Stimulated activated naive B cell treated with anti-CD40 and anti-IgM and Interleukin-4, amounts not matched to agents 10 μg/mL and 1 μg/mL and 100 μg/mL, for 72 hours (primary cell): ENCODE data around the gene ANAPC13.

Source experiments
- ATAC-seq, 2 donors: fragments of 150-1000 bp; cut with Tn5 transposase; replicated peaks; 2 replicates each; pipeline ENCODE4 v1.10.0; 2021; ENCODE audit warnings: moderate library complexity in 1 of 2
- DNase-seq: peaks from one replicate; pipeline ENCODE4 v3.0.0; 2021
- H3K27ac Mint-ChIP-seq: one replicate; pipeline ENCODE4 v1.8.0; 2022; ENCODE audit warnings: mild to moderate bottlenecking, mixed read lengths
- H3K27me3 Mint-ChIP-seq, 2 donors: one replicate each; pipeline ENCODE4 v1.8.0; 2022; ENCODE audit warnings: mixed read lengths in 2 of 2
- H3K36me3 Mint-ChIP-seq, 2 donors: one replicate each; pipeline ENCODE4 v1.8.0; 2022; ENCODE audit warnings: mixed read lengths in 2 of 2, mild to moderate bottlenecking in 1 of 2
- H3K4me1 Mint-ChIP-seq, 2 donors: one replicate each; pipeline ENCODE4 v1.8.0; 2022; ENCODE audit warnings: mixed read lengths in 2 of 2, mild to moderate bottlenecking in 1 of 2
- H3K4me3 Mint-ChIP-seq, 2 donors: one replicate each; pipeline ENCODE4 v1.8.0; 2022; ENCODE audit warnings: mild to moderate bottlenecking in 2 of 2, mixed read lengths in 2 of 2, moderate library complexity in 1 of 2
- H3K9me3 Mint-ChIP-seq, 2 donors: one replicate each; pipeline ENCODE4 v1.8.0; 2022; ENCODE audit warnings: mixed read lengths in 2 of 2, mild to moderate bottlenecking in 1 of 2

The ANAPC13 gene, protein sequence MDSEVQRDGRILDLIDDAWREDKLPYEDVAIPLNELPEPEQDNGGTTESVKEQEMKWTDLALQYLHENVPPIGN

DNA sequence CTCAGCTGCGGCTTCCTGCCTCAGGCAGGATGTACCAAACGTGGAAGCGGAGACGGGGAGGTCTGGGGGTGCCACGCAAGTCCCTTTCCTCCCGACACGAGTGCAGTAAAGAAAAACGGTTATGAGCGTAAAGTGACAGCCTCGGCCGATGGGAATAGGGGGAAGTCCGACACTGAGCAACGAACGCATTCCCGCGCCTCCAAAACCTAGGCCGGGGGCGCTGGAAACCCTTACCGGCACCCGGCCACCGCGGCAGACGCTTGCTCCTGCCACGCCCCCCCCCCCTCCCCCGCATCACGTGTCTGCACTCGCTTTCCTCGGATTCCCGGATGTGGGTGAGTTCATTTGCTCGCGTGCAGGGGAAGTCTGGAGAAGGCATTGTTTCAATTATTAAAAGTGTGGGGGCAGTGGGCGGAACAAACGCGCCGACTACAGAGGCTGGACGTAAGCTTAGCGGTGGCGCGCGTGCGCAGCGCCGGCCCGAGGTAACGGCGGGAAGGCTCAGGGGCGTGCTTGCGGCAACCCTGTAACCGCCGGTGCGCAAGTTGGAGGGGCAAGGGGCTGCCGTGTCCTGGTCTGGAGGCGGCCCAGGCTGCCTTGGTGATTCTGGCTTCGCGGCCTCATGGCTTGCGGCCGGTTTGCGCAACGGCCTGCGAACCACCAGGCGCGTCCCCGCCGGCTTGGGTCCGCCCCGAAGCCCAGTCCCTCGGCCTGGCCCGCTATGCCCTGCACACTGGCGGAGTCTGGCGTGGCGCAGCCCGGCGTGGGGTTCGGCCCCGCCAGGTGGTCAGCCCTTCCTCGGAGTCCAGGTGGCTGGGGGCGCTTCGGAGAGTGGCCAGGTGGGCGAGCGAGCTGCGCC, at the start of gene ANAPC13, which contains the start of gene CEP63:
Gene ANAPC13 (minus strand): TSS at position 268 of the 859 bp plus-strand sequence. CDS start 3,081 bp downstream, outside the sequence.
Gene CEP63 (plus strand): TSS at position 340 of the 859 bp plus-strand sequence. CDS start 9,264 bp downstream, outside the sequence.
- no peaks in the 10 kb centered on the region for H3K9me3 Mint-ChIP-seq
- peaks cover 21 to 38% of the 10 kb centered on the region in 2 donors for H3K4me1 Mint-ChIP-seq
- peak within 1 kb of the TSS; percentile 99 for H3K27ac Mint-ChIP-seq
- H3K4me3 Mint-ChIP-seq: peak within 1 kb of the TSS; percentile 96 to 97
- peaks cover 33 to 43% of the 10 kb centered on the region in 2 donors for H3K36me3 Mint-ChIP-seq
- DNase-seq: peak; percentile 94
- no peaks in the 10 kb centered on the region for H3K27me3 Mint-ChIP-seq
- ATAC-seq: peak; percentile 79 to 85

DNA sequence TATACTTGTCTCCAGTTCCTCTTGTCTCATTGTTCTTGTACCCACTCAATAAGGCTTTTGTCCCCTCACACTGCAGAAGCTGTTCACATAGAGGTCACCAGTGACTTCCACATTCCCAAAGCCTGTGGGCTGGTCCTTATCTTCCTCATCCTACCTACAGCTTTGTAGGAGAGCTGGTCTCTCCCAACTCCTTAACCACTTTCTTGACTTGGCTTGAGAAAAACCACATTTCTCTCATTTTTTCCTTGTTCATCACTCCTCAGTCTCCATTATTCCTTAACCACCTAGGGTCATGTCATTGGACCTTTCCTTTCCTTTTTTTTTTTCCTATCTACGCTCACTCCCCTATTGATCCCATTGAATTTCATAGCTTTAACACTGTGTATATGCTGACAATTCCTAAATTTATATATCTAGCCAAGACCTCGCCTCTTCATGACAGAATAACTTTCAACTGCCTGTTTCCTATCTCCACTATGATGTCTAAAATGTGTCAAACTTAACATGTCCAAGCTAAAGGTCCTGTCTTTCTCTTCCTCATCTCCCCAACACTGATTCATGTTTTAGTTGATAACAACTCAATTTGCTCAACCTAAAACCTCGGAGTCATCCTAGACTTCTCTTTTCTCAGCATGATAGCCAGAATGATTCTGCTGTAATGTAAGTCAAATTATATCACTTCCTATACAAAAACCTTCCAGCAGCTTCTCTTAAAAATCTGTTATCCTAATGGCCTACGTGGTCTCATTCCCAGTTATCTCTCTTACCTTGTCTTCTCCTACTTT, 49.6 kb upstream of the ANAPC13 start:
- Mint-ChIP-seq H3K9me3 (no peaks in the 10 kb centered on the region), H3K27me3 (no peaks in the 10 kb centered on the region), H3K4me1 (peaks cover 0 to 3% of the 10 kb centered on the region in 2 donors), H3K4me3 (no peak overlapping the region), H3K27ac (no peak overlapping the region), H3K36me3 (peaks cover 10 to 17% of the 10 kb centered on the region in 2 donors)
- ATAC-seq: no peak
- DNase-seq: no peak

DNA sequence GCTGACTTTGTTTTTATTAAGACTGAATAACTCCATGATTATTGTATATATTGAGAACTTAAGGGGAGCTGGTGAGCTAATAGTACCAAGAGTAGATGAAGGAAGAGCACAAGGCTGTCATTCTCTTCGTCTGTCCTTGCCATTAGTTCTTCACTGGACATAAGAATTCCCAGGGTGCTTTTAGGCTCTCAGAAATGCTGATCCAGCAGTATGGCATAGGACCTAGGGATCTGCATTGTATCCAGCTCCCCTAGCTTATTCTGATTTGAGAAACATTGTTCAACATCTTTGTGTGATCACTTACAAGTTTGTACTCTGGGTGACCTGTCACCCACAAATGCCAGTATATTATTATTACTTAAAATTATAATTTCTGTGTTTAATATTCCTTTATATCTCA, 47.7 kb upstream of the ANAPC13 start:
- Mint-ChIP-seq H3K9me3 (no peaks in the 10 kb centered on the region), H3K27me3 (no peaks in the 10 kb centered on the region), H3K36me3 (peaks cover 9 to 25% of the 10 kb centered on the region in 2 donors), H3K4me3 (no peak overlapping the region), H3K4me1 (peaks cover under 1 to 4% of the 10 kb centered on the region in 2 donors), H3K27ac (no peak overlapping the region)
- ATAC-seq: no peak
- no peak for DNase-seq

DNA sequence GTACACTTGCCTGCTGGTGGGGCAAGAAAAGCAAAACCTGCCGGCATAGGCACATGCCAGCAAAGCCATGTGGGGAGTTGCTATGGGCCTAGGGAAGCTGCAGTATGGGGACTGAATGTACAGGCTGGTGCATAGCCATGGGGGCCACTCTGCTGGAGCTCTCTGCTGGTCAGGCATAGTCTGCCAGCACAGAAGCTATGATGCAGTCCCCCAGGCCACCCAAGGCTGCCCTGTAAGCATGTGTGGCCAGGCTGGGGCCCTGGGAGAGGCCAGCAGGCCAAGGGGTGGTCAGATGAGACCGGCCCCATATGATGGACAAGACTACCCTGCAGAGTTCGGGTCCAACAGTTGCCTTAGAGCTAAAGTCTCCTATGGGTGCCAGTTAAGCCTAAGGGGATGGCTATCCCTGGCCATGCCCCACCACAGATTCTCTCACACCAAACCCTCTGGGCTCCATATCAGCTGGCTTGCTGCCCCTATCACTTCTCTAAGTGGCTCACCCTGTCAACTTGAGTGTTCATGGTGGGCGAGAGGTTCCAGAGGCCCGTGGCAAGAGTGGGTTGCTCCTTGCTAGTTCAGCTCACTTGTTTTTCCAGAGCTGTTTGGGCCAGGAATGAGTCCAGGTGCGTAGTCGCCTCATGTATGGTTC, 41.9 kb upstream of the ANAPC13 start:
- Mint-ChIP-seq H3K4me3 (no peak overlapping the region), H3K27ac (no peak overlapping the region), H3K9me3 (peaks cover 31 to 35% of the 10 kb centered on the region in 2 donors), H3K36me3 (peaks cover 48 to 64% of the 10 kb centered on the region in 2 donors), H3K27me3 (no peaks in the 10 kb centered on the region), H3K4me1 (peaks cover 14% of the 10 kb centered on the region in 2 donors)
- ATAC-seq (no peak), DNase-seq (no peak)

DNA sequence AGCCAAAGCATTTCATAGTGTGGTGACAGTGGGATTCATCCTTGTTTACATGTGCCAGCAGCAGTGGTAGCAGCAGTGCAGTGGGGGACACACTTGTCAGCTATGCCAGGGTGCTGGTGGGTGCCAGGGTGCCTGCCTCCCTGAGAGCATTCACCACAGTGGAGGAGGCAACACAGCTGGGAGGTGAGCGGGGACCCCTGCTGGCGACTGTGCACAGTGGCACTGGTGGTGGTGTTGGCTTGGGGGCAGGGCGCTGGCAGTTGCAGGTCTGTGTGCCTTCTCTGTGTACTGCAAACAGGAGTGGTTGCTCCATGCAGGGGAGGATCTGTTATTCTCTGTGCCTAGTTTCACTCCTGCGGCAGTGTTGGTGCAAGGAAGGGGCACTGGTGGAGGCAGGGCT, 41.3 kb upstream of the ANAPC13 start:
- Mint-ChIP-seq H3K36me3 (peaks cover 53 to 70% of the 10 kb centered on the region in 2 donors), H3K27me3 (no peaks in the 10 kb centered on the region), H3K4me3 (no peak overlapping the region), H3K27ac (no peak overlapping the region), H3K9me3 (peaks cover 36 to 41% of the 10 kb centered on the region in 2 donors), H3K4me1 (peaks cover 14% of the 10 kb centered on the region in 2 donors)
- no peak for DNase-seq
- ATAC-seq: no peak

DNA sequence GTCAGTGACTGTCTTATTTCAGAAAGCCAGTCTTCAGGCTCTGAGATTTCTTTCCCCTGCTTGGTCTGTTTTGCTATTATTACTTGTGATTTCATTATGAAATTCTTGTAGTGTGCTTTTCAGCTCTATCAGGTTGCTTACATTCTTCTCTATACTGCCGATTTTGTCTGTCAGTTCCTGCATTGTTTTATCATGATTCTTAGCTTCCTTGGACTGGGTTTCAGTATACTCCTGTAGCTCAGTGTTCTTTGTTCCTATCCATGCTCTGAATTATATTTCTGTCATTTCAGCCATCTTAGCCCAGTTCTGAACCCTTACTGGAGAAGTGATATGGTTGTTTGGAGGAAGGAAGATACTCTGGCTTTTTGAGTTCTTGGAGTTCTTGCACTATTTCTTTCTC, 40.5 kb upstream of the ANAPC13 start:
- Mint-ChIP-seq H3K27me3 (no peaks in the 10 kb centered on the region), H3K4me3 (no peak overlapping the region), H3K27ac (no peak overlapping the region), H3K9me3 (peaks cover 37 to 42% of the 10 kb centered on the region in 2 donors), H3K36me3 (peaks cover 57 to 71% of the 10 kb centered on the region in 2 donors), H3K4me1 (peaks cover 14% of the 10 kb centered on the region in 2 donors)
- ATAC-seq (no peak), DNase-seq (no peak)

DNA sequence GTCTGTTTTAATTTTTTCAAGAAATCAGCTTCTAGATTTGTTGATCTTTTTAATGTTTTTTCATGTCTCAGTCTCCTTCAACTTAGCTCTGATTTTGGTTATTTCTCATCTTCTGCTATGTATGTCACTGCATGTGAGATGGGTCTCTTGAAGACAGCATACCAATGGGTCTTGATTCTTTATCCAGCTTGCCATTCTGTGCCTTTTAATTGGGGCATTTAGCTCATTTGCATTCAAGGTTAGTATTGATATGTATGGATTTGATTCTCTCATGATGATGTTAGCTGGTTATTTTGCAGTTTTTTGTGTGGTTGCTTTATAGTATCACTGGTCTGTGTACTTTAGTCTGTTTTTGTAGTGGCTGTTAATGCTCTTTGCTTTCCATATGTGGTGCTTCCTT, 39.5 kb upstream of the ANAPC13 start:
- no peak overlapping the region for H3K4me3 Mint-ChIP-seq
- peaks cover 37 to 42% of the 10 kb centered on the region in 2 donors for H3K9me3 Mint-ChIP-seq
- ATAC-seq: no peak
- no peak overlapping the region for H3K27ac Mint-ChIP-seq
- no peak for DNase-seq
- H3K4me1 Mint-ChIP-seq: peaks cover 14% of the 10 kb centered on the region in 2 donors
- H3K36me3 Mint-ChIP-seq: peaks cover 60 to 79% of the 10 kb centered on the region in 2 donors
- H3K27me3 Mint-ChIP-seq: no peaks in the 10 kb centered on the region

DNA sequence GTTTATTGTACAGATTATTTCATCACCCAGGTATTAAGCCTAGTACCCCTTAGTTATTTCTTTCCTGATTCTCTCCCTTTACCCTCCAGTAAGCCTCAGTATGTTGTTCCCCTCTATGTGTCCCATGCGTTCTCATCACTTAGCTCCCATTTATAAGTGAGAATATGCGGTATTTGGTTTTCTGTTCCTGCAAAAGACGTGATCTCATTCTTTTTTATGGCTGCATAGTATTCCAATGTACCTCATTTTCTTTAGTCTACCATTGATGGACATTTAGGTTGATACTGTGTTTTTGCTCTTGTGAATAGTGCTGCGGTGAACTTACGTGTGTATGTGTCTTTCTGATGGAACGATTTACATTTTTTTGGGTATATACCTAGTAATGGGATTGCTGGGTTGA, 36.8 kb upstream of the ANAPC13 start:
- peaks cover 5 to 11% of the 10 kb centered on the region in 2 donors for H3K4me1 Mint-ChIP-seq
- H3K4me3 Mint-ChIP-seq: no peak overlapping the region
- DNase-seq (no peak), ATAC-seq (no peak)
- H3K27me3 Mint-ChIP-seq: no peaks in the 10 kb centered on the region
- H3K27ac Mint-ChIP-seq: no peak overlapping the region
- H3K36me3 Mint-ChIP-seq: peaks cover 67 to 84% of the 10 kb centered on the region in 2 donors
- H3K9me3 Mint-ChIP-seq: peaks cover 40 to 42% of the 10 kb centered on the region in 2 donors

DNA sequence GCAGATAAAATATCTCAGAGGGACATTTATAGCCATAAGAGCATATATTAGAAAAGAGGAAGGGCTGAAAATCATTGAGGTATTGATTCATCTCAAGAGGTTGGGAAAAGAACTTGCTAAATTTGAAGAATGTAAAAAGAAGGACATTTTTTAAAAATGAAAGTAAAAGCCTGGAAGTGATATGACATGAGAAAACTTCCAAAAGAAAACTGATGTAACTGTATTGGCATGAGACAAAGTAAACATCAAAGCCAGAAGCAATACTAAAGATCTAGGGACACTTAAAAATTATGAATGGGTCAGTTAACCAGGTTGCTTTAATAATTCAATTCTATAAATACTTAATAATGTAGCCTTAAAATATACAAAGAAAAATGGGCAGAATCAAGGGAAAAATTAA, 32.0 kb upstream of the ANAPC13 start:
- H3K27me3 Mint-ChIP-seq: no peaks in the 10 kb centered on the region
- no peak for DNase-seq
- H3K9me3 Mint-ChIP-seq: peaks cover 8 to 10% of the 10 kb centered on the region in 2 donors
- no peak overlapping the region for H3K27ac Mint-ChIP-seq
- no peak for ATAC-seq
- no peak overlapping the region for H3K4me3 Mint-ChIP-seq
- peaks cover 45 to 74% of the 10 kb centered on the region in 2 donors for H3K36me3 Mint-ChIP-seq
- peaks cover 0 to 1% of the 10 kb centered on the region in 2 donors for H3K4me1 Mint-ChIP-seq

DNA sequence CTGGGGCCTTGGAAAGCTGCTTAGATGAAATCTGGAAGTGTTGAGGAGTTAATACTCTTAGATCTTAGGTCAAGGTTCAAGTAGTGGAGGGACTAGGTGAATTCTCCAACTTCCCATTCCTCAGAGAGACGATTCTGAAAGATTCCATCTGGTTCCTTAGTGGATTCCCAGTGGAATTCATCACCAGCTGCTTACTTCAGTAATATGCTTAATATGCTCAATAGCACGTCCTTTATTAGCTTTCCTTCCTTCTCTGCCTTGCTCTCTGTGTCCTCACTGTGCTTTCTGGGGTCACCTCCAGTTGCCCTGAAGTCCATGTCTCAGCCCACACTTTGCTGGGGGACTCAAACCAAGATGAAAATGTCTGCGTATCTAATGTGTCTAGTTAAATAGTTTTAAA, 31.1 kb upstream of the ANAPC13 start:
- Mint-ChIP-seq H3K9me3 (peaks cover 0 to 4% of the 10 kb centered on the region in 2 donors), H3K4me3 (no peak overlapping the region), H3K27ac (no peak overlapping the region), H3K27me3 (no peaks in the 10 kb centered on the region), H3K36me3 (peaks cover 38 to 66% of the 10 kb centered on the region in 2 donors), H3K4me1 (peaks cover 0 to 1% of the 10 kb centered on the region in 2 donors)
- DNase-seq (no peak), ATAC-seq (no peak)

DNA sequence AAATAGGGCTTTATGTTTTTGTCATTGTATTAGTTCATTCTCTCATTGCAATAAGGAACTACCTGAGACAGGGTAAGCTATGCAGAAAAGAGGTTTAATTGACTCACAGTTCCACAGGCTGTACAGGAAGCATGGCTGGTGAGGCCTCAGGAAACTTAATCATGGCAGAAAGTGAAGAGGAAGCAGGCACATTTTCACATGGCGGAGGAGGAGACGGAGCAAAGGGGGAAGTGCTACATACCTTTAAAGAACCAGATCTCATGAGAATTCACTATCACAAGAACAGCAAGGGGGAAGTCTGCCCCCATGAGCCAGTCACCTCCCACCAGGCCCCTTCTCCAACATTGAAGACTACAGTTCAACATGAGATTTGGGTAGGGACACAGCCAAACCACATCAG, 25.7 kb upstream of the ANAPC13 start:
- Mint-ChIP-seq H3K36me3 (peaks cover 55 to 70% of the 10 kb centered on the region in 2 donors), H3K4me3 (no peak overlapping the region), H3K27ac (peak overlapping the region; percentile 70), H3K4me1 (peaks cover 8 to 10% of the 10 kb centered on the region in 2 donors), H3K9me3 (peaks cover 8 to 13% of the 10 kb centered on the region in 2 donors), H3K27me3 (no peaks in the 10 kb centered on the region)
- ATAC-seq (peak; percentile 47 to 48), DNase-seq (no peak)

DNA sequence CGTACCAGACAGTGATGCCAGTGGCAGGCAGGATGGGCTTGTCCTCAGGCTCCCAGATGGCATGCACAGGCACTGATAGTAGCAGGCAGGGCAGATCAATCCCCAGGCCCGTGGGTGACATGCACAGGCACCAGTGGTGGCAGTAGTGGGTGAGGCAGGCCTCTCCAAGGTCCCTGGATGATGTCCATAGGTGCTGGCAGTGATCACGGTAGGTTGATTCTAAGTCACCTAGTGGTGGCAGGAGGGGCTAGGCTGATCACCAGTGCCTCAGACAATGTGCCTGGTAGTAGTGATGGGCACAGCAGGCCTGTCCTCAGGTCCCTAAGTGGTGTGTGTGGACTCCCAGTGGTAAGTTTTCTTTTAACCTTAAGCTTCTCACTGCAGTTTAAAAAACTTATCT, 19.7 kb upstream of the ANAPC13 start:
- Mint-ChIP-seq H3K36me3 (peaks cover 70 to 74% of the 10 kb centered on the region in 2 donors), H3K4me3 (no peak overlapping the region), H3K9me3 (peaks cover 32 to 41% of the 10 kb centered on the region in 2 donors), H3K27me3 (no peaks in the 10 kb centered on the region), H3K4me1 (peaks cover 13 to 39% of the 10 kb centered on the region in 2 donors), H3K27ac (no peak overlapping the region)
- DNase-seq (no peak), ATAC-seq (no peak)

DNA sequence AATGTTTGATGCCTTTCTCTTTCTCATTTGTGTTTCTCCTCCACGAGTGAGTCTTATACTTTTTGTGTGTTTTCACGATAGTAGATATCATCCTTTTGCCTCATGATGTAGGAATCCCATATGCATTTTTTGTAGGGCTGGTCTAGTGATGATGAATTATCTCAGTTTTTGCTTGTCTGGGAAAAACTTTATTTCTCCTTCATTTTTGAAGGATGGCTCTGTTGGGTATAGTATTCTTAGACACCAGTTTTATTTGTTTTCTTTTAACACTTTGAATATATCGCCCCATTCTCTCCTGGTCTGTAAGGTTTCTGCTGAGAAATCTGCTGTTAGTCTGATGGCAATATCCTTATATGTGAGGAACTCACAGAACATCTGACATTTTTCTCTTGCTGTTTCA, 18.3 kb upstream of the ANAPC13 start:
- H3K4me3 Mint-ChIP-seq: no peak overlapping the region
- ATAC-seq (no peak), DNase-seq (no peak)
- peaks cover 72 to 76% of the 10 kb centered on the region in 2 donors for H3K36me3 Mint-ChIP-seq
- H3K9me3 Mint-ChIP-seq: peaks cover 32 to 41% of the 10 kb centered on the region in 2 donors
- peaks cover 17 to 52% of the 10 kb centered on the region in 2 donors for H3K4me1 Mint-ChIP-seq
- no peak overlapping the region for H3K27ac Mint-ChIP-seq
- H3K27me3 Mint-ChIP-seq: no peaks in the 10 kb centered on the region

DNA sequence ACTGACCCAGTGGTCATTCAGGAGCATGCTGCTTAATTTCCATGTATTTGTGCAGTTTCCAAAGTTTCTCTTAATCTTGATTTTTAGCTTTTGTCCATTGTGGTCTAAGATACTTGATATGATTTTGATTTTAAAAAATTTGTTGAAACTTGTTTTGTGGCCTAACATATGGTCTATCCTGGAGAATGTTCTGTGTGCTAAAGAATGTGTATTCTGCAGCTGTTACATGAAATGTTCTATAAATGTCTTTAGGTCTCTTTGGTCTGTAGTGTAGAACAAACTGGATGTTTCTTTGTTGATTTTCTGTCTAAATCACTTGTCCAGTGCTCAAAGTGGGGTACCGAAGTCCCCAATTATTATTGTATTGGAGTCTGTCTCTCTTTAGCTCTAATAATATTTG, 17.5 kb upstream of the ANAPC13 start:
- no peak overlapping the region for H3K4me3 Mint-ChIP-seq

More for the DNA sequence above, 17.5 kb upstream of the ANAPC13 start:
- ATAC-seq: no peak
- Mint-ChIP-seq H3K4me1 (peaks cover 25 to 61% of the 10 kb centered on the region in 2 donors), H3K27me3 (no peaks in the 10 kb centered on the region), H3K36me3 (peaks cover 72 to 78% of the 10 kb centered on the region in 2 donors), H3K9me3 (peaks cover 36 to 39% of the 10 kb centered on the region in 2 donors), H3K27ac (no peak overlapping the region)
- no peak for DNase-seq
